Cardiac fibroblast (primary cell): ENCODE data around the gene MED28.

Experiments used
- DNase-seq, 2 donors: peaks; one replicate each; pipeline versions ENCODE4 v3.0.0 to v3.0.0-alpha.2; 2010; ENCODE audit warnings: low read depth in 2 of 2
- H3K4me3 ChIP-seq, 2 donors: replicated peaks in 1 of 2; 1 replicate in 1 of 2; 2 replicates in 1 of 2; pipeline ENCODE4 v1.5.1; 2011; ENCODE audit warnings: low read depth in 2 of 2, low read length in 2 of 2, mild to moderate bottlenecking in 2 of 2, moderate library complexity in 1 of 2
- CTCF ChIP-seq: IDR thresholded peaks from one replicate; pipeline ENCODE4 v1.5.1; 2011; ENCODE audit warnings: low read depth, mild to moderate bottlenecking, low read length, inconsistent platforms

Gene MED28

GRCh38 chr4:17667653-17668201 lies 53.3 kb downstream of the MED28 start:
- no peak for DNase-seq
- no peak for TF ChIP-seq CTCF
- H3K4me3 ChIP-seq = no peak overlapping the region

GRCh38 chr4:17670423-17670822 lies 56.0 kb downstream of the MED28 start:
- TF ChIP-seq CTCF = no peak
- H3K4me3 ChIP-seq = no peak overlapping the region
- no peak for DNase-seq

GRCh38 chr4:17680559-17681280 lies 66.3 kb downstream of the MED28 start:
- TF ChIP-seq CTCF = no peak

GRCh38 chr4:17681281-17682221 lies 67.1 kb downstream of the MED28 start:
- H3K4me3 ChIP-seq = no peak overlapping the region
- DNase-seq = no peak
- no peak for TF ChIP-seq CTCF

More at GRCh38 chr4:17680559-17681280, 66.3 kb downstream of the MED28 start:
- no peak for DNase-seq
- H3K4me3 ChIP-seq = no peak overlapping the region

- DNase-seq = no peak
- TF ChIP-seq CTCF = no peak
Observed at GRCh38 chr4:17682222-17682566, 67.8 kb downstream of the MED28 start.

More at GRCh38 chr4:17682222-17682566, 67.8 kb downstream of the MED28 start:
- H3K4me3 ChIP-seq = no peak overlapping the region
